T-helper 17 cell (primary cell): Measurements from ENCODE around the gene TGFBR1. TPM values are rescaled to one million over a fixed set of nuclear protein-coding genes. Genes with fewer than 3 reads are reported as not detected.
"Not testable (repeated sequence)": the region's sequence is repeated elsewhere in the genome, so short reads cannot be mapped to it uniquely, and the experiment has no call there.

Experiments
- ATAC-seq: fragments of 150-1000 bp; cut with Tn5 transposase; 2 replicates; pipeline ENCODE4 v1.10.0; 2021; ENCODE audit warnings: mild to moderate bottlenecking, moderate library complexity
- DNase-seq, 3 donors: peaks; one replicate each; pipeline versions ENCODE4 v3.0.0 to v3.0.0-alpha.2; 2020 to 2021
- H3K9me3 ChIP-seq: one replicate; pipeline ENCODE4 v1.7.0; 2013; ENCODE audit warnings: low read length, mild to moderate bottlenecking; ENCODE audit not compliant: control insufficient read depth, poor library complexity, severe bottlenecking
- H3K27ac Mint-ChIP-seq: one replicate; pipeline ENCODE4 v1.8.0; 2022; ENCODE audit warnings: mild to moderate bottlenecking, moderate library complexity, mixed read lengths
- H3K27me3 Mint-ChIP-seq: one replicate; pipeline ENCODE4 v1.8.0; 2022; ENCODE audit warnings: mixed read lengths
- H3K36me3 Mint-ChIP-seq: one replicate; pipeline ENCODE4 v1.8.0; 2022; ENCODE audit warnings: low read depth, mixed read lengths
- H3K4me1 Mint-ChIP-seq: one replicate; pipeline ENCODE4 v1.8.0; 2022; ENCODE audit warnings: mild to moderate bottlenecking, mixed read lengths
- H3K4me3 Mint-ChIP-seq: one replicate; pipeline ENCODE4 v1.8.0; 2022; ENCODE audit warnings: mild to moderate bottlenecking, moderate library complexity, mixed read lengths
- total RNA-seq, 4 donors: library from RNA in 2 of 4; stranded (reverse) in 2 of 4; gene quantifications; one replicate each; pipeline ENCODE4 v1.2.3 and lab custom pipeline; 2022 to 2026

The TGFBR1 gene
- total RNA-seq, 2 donors from 2014 or later: 23.5 to 29.1 TPM

DNA sequence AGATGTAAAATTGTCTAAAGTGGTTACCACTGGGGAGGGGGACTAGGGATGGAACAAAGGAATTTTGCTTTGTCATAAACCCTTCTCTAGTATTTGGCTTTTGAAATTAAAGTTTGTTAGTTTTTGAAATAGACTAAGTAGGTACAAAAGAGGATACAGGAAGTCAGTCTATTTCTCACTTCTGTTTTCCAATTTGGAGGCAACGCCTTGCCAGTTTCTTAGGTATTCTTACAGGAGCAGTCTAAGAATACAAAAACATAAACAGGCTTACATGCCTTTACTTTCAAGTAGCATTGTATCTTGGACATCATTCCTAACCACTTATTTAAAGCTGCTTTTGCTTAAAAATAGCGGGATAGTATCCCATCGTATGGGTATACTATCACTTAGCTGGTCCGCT, 82.4 kb downstream of the TGFBR1 start:
- no peaks in the 10 kb centered on the region for H3K36me3 Mint-ChIP-seq

DNA sequence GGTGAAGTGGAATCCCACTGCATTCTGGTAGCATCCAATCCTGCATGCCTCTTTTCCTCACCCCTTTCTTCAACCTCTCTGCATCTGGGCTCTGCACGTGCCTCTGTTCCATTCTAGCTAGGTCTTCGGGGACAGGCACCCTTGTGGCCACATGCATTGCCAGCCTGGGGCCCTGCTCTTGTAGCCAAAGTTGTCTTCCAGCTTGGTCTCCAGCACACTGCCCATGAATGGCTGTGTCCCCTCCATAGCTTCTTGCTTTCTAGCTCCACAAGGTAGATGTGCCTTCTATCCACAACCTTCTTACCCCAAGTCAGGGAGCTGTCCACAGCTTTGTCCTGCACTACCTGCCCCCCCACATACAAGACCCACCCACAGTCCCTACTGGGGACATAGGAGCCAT, 84.3 kb downstream of the TGFBR1 start:
- no peaks in the 10 kb centered on the region for H3K9me3 ChIP-seq
- ATAC-seq (no peak), DNase-seq (no peak)
- H3K36me3 Mint-ChIP-seq: no peaks in the 10 kb centered on the region
- no peak overlapping the region for H3K4me3 Mint-ChIP-seq
- H3K27me3 Mint-ChIP-seq: peaks cover 49% of the 10 kb centered on the region
- peaks cover 13% of the 10 kb centered on the region for H3K4me1 Mint-ChIP-seq
- H3K27ac Mint-ChIP-seq: no peak overlapping the region

More for the DNA sequence above, 82.4 kb downstream of the TGFBR1 start:
- DNase-seq (no peak), ATAC-seq (no peak)
- H3K27ac Mint-ChIP-seq: no peak overlapping the region
- peaks cover 41% of the 10 kb centered on the region for H3K27me3 Mint-ChIP-seq
- H3K4me3 Mint-ChIP-seq: no peak overlapping the region
- H3K4me1 Mint-ChIP-seq: peaks cover 13% of the 10 kb centered on the region
- H3K9me3 ChIP-seq: no peaks in the 10 kb centered on the region

DNA sequence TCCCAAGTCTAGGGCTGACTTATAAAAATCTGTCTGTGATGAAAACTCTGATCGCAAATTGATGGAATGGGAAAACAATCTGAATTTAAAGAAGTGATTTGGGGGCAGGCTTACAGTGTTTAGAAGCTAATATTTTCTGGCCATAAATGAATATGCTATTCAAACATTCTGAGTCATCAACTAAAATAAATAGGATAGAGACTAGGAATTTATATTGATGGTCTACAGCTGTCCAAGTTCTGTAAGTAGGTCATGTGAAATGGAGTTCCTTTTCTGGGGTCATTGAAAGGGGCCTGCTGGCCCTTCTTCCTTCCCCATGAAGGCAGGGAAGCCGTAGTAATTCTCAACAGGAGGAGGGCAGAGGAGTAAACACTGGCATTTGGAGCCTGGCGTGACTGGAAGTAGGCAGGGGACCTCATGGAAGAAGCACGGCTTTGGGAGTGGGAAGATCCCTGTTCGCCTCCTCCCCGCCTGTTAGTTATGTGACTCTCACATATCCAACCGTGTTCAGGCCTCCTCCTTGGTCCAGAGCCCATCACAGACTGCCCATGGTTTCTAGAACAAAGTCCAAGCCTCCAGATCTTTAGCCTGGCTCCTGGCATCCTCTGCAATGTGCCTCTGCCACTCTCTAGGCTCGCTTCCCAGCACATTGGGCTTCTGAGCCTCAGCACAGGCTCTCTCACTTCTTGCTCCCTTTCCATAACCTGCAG, 85.1 kb downstream of the TGFBR1 start:
- ATAC-seq: no peak

DNA sequence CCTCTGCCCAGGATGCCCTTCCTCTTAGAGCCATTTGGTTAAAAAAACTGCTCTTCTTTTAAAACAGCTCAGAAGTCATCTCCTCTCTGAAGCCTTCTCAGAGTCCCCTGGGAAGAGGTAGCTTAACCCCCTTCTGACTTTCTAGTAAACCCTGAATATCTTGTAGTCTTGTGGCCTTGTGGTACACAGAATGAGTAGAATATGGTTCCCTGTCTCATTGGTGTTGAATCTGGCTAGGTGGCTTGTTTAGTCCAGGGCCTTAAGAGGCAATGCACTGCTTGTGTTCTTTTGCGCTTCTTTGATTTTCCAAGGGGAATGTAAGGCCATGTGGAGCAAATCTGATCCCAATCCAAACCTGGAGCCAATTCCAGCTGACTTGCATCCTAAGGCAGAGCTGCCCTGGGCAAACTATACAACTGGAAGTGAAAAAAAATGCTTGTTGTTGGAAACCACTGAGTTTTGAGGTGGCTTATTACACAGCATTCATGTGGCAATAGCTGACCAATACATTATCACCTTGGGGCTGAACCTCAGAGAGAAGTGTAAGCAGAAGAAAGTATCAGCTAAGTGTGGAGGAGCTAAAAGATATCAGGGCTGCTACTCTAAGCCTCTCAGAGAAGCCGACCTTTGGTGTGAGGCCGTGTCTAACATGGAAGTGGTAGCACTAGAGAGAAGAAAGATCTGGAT, 85.8 kb downstream of the TGFBR1 start:
- DNase-seq: no peak
- ATAC-seq: no peak
- Mint-ChIP-seq H3K4me3 (no peak overlapping the region), H3K27me3 (peaks cover 49% of the 10 kb centered on the region), H3K36me3 (no peaks in the 10 kb centered on the region), H3K4me1 (peaks cover 8% of the 10 kb centered on the region), H3K27ac (no peak overlapping the region)
- H3K9me3 ChIP-seq: no peaks in the 10 kb centered on the region

More for the DNA sequence above, 85.1 kb downstream of the TGFBR1 start:
- H3K4me3 Mint-ChIP-seq: no peak overlapping the region
- no peak overlapping the region for H3K27ac Mint-ChIP-seq
- no peaks in the 10 kb centered on the region for H3K36me3 Mint-ChIP-seq
- no peak for DNase-seq
- no peaks in the 10 kb centered on the region for H3K9me3 ChIP-seq
- peaks cover 49% of the 10 kb centered on the region for H3K27me3 Mint-ChIP-seq
- H3K4me1 Mint-ChIP-seq: peaks cover 8% of the 10 kb centered on the region

DNA sequence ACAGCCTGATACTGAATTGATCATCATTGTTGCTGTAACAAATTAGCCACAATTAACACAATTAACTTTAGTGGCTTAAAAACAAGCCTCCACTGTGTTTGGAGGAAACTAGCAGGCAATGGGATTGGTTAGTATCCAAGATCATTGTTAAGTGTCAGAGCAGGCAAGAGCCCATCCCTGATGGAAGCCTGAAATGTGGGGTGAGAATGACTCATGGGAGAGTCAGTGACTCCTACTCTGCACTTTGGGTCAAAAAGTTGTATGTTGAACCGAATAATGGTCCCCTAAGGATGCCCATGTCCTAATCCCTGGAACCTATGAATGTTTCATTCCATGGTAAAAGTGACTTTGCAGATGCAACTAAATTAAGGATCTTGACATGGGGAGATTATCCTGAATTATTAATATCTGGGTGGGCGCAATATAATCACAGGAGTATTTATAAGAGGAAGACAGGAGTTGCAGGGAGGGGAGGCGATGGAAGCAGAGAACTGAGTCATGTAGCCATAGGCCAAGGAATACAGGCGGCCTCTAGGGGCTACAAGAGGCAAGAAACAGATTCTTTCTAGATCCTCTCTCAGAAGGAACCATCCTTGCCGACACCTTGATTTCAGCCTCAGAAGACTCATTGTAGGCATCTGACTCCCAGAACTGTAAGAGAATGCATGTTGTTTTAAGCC, 88.0 kb downstream of the TGFBR1 start:
- Mint-ChIP-seq H3K4me3 (no peak overlapping the region), H3K36me3 (no peaks in the 10 kb centered on the region), H3K4me1 (peaks cover 6% of the 10 kb centered on the region), H3K27me3 (peaks cover 46% of the 10 kb centered on the region), H3K27ac (no peak overlapping the region)
- no peak for ATAC-seq
- H3K9me3 ChIP-seq: no peaks in the 10 kb centered on the region
- DNase-seq: no peak

DNA sequence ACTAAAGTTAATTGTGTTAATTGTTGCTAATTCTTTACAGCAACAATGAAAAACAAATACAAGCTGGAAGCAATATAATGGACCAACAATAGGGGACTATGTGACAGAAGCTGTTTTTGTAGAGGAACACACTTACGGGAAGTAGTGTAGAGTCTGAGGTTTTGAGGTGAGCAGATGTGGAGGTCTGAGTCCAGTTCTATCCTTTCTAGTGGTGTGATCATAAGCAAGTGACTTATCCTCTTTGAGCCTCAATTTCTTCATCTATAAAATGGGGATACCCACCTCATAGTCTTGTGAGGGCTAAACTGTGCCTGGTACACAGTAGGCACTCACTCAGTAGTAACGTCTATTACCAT, 88.5 kb downstream of the TGFBR1 start:
- H3K4me3 Mint-ChIP-seq: no peak overlapping the region
- no peak for ATAC-seq

DNA sequence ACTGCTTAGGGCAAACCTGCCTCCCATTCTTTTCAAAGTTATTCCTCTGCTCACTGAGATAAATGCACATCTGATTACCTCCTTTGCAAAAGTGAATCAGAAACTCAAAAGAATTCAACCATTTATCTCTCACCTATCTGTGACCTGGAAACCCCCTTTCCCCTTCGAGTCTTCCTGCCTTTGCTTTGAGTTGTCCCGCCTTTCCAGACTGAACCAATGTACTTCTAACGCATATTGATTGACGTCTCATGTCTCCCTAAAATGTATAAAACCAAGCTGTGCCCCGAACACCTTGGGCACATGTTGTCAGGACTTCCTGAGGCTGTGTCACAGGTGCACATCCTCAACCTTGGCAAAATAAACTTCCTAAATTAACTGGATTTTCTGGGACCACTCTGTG, 91.6 kb downstream of the TGFBR1 start:
- DNase-seq, H3K4me3 Mint-ChIP-seq, H3K36me3 Mint-ChIP-seq, H3K4me1 Mint-ChIP-seq, ATAC-seq, H3K9me3 ChIP-seq, H3K27ac Mint-ChIP-seq: not testable (repeated sequence)
- H3K27me3 Mint-ChIP-seq: peaks cover 14% of the 10 kb centered on the region

More for the DNA sequence above, 88.5 kb downstream of the TGFBR1 start:
- no peaks in the 10 kb centered on the region for H3K36me3 Mint-ChIP-seq
- H3K4me1 Mint-ChIP-seq: peaks cover 6% of the 10 kb centered on the region
- H3K9me3 ChIP-seq: no peaks in the 10 kb centered on the region
- H3K27ac Mint-ChIP-seq: no peak overlapping the region
- DNase-seq: no peak
- H3K27me3 Mint-ChIP-seq: peaks cover 41% of the 10 kb centered on the region

DNA sequence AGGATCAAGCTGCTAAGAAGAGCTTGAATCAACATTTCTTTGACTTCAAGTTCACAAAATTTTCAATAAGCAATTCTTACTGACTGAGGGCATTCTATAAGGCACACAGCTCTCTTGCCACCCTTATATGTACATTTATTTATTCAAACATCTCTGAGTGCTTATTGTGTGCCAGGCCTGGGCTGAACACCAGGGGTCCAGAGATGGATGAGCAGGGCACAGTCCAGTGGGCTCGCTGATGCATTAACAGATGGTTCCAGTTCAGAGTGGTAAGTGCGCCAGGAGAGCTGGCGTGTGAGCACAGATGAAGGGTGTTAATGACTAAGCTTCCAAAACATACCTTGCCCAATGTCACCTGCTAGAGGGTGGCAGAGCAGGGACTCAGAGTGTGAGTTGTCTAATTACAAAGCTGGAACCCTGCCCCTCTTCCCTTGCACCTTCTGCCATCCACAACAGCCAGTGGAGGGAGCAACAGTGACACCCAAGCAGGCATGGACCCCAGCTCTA, 92.3 kb downstream of the TGFBR1 start:
- no peak overlapping the region for H3K27ac Mint-ChIP-seq
- H3K4me1 Mint-ChIP-seq: peaks cover 4% of the 10 kb centered on the region
- ATAC-seq: no peak
- DNase-seq: no peak
- no peaks in the 10 kb centered on the region for H3K36me3 Mint-ChIP-seq
- no peaks in the 10 kb centered on the region for H3K9me3 ChIP-seq
- no peak overlapping the region for H3K4me3 Mint-ChIP-seq
- H3K27me3 Mint-ChIP-seq: peaks cover 10% of the 10 kb centered on the region

DNA sequence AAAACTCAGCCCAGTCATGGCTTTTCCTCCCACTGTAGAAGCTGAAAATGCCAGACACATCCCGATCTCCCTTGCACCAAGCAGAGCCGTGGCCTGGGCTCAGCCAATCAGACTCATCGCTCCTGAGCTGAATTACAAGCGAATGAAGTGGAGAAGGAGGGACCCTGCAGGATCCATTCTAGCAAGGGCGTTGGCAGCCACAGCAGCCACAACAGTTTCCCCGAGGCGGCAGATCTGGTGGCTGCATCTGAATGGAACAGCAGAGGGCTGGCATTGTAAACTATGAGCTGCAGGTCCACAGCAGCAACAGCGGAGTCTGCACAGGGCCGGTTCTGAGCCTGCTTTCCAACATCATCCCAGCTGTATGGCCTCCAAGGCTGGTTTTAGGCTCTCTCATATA, 93.1 kb downstream of the TGFBR1 start:
- Mint-ChIP-seq H3K4me3 (no peak overlapping the region), H3K27ac (no peak overlapping the region), H3K27me3 (peaks cover 4% of the 10 kb centered on the region), H3K36me3 (no peaks in the 10 kb centered on the region), H3K4me1 (peaks cover 3% of the 10 kb centered on the region)
- ATAC-seq (no peak), DNase-seq (no peak)
- H3K9me3 ChIP-seq: no peaks in the 10 kb centered on the region

DNA sequence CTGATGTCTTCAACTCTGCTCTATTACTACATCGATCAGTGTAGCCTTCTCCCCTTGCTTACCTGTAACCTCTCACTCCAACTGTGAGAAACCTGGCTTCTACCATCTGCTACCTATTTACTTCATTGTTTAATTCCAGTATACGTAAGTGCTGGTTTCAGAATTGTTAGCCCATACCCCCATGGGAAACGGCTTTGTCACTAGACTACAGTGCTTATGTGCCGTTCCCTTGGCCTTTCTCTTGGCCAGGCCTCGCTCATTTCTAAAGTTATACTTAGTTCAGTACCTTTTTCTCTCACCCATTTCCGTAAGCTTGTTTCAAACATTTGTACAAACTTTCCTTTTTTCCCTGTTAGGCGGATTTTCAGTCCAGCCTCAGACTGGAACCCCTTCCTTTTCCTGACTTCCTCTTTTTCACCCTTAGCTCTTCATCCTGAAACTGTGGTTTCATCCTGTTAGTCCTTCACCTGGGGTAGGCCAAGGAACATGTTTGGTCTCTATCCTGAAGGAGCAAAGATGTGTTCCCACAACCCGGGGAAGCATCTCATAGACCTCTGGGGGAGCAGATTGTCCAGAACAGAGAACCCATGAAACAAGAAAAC, 95.1 kb downstream of the TGFBR1 start:
- no peaks in the 10 kb centered on the region for H3K9me3 ChIP-seq
- Mint-ChIP-seq H3K4me1 (peaks cover 2% of the 10 kb centered on the region), H3K27me3 (no peaks in the 10 kb centered on the region), H3K36me3 (no peaks in the 10 kb centered on the region), H3K4me3 (no peak overlapping the region), H3K27ac (no peak overlapping the region)
- no peak for ATAC-seq
- DNase-seq: no peak

DNA sequence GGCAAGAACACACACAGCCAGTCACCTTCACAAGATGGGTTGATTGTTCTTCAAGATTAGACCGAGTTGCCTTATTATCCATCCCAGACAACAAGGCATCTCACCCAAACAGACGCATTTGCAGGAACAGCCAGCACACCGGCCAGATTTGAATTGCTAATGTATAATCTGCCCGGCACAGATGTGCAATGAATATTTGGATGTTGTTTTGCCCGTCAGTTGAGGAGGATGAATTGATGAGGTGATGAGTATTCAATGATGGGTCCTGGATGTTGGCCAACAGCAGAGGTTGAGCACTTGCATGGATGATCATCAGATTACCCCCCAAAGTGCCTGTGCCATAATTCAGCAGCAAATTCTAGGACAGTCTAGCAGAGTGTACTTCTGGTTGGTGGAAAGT, 96.7 kb downstream of the TGFBR1 start:
- H3K27me3 Mint-ChIP-seq: no peaks in the 10 kb centered on the region
- no peak for ATAC-seq

More for the DNA sequence above, 96.7 kb downstream of the TGFBR1 start:
- H3K4me1 Mint-ChIP-seq: peaks cover 2% of the 10 kb centered on the region
- H3K4me3 Mint-ChIP-seq: no peak overlapping the region
- DNase-seq: no peak
- H3K36me3 Mint-ChIP-seq: no peaks in the 10 kb centered on the region
- H3K9me3 ChIP-seq: no peaks in the 10 kb centered on the region
- H3K27ac Mint-ChIP-seq: no peak overlapping the region
